Gastroesophageal sphincter (tissue), 4 donors: ENCODE measurements around the gene CUX1. TPM values are rescaled to one million over a fixed set of nuclear protein-coding genes. Genes with fewer than 3 reads are reported as not detected.
"Not testable (repeated sequence)": the region's sequence is repeated elsewhere in the genome, so short reads cannot be mapped to it uniquely, and the experiment has no call there.

ENCODE experiments used
- ATAC-seq: fragments of 150-250 bp; one replicate; pipeline ENCODE4 v1.9.1; 2016; ENCODE audit warnings: mild to moderate bottlenecking, moderate library complexity
- H3K27ac ChIP-seq, 4 donors: fragments of 200-600 bp; sonication (generic) in 3 of 4; 1 replicate in 3 of 4; 2 replicates in 1 of 4; pipeline ENCODE4 v1.5.1; 2016 to 2019
- H3K27me3 ChIP-seq: fragments of 200-600 bp; sonication (generic); one replicate; pipeline ENCODE4 v1.5.1; 2019
- H3K36me3 ChIP-seq, 2 donors: fragments of 200-600 bp; sonication (generic); one replicate each; pipeline ENCODE4 v1.5.1; 2019; ENCODE audit warnings: control low read depth in 1 of 2
- H3K4me1 ChIP-seq, 3 donors: fragments of 200-600 bp; sonication (generic); 1 replicate in 2 of 3; 2 replicates in 1 of 3; pipeline ENCODE4 v1.5.1; 2016 to 2019; ENCODE audit warnings: control low read depth in 2 of 3
- H3K4me3 ChIP-seq, 2 donors: fragments of 200-600 bp; sonication (generic); one replicate each; pipeline ENCODE4 v1.5.1; 2019; ENCODE audit warnings: mild to moderate bottlenecking in 1 of 2, moderate library complexity in 1 of 2
- H3K9me3 ChIP-seq, 3 donors: fragments of 200-600 bp; sonication (generic); one replicate each; pipeline ENCODE4 v1.5.1; 2017 to 2019; ENCODE audit warnings: control low read depth in 2 of 3
- EP300 ChIP-seq: sonication (generic); formaldehyde crosslinking; IDR thresholded peaks from one replicate; pipeline ENCODE4 v1.6.1; 2017; ENCODE audit warnings: antibody characterized with exemption, mild to moderate bottlenecking
- POLR2A ChIP-seq, 2 donors: fragments of 450-650 bp; IDR thresholded peaks; one replicate each; pipeline ENCODE4 v1.6.1; 2017; ENCODE audit warnings: antibody characterized with exemption in 2 of 2, mild to moderate bottlenecking in 2 of 2, moderate library complexity in 1 of 2
- POLR2AphosphoS5 ChIP-seq: sonication (generic); formaldehyde crosslinking; IDR thresholded peaks from one replicate; pipeline ENCODE4 v1.6.1; 2017; ENCODE audit warnings: antibody characterized with exemption
- WGBS, 2 donors: methylation state at CpG; one replicate each; pipeline ENCODE4 v1.1.5; 2018; ENCODE audit warnings: low coverage in 1 of 2; 5-methylcytosine and 5-hydroxymethylcytosine counted together
- total RNA-seq, 4 donors: library from RNA; depleted of rRNA; stranded (reverse); fragments of >200 nt; gene quantifications; one replicate each; pipeline ENCODE4 v1.1.0, GENCODE V29; 2016
- TF ChIP-seq, protein P1 (sequence below), 4 experiments: fragments of 200-600 bp in 2 of 4; fragments of 450-650 bp in 2 of 4; sonication (generic) in 1 of 4; IDR thresholded peaks; one replicate each; pipeline ENCODE4 v1.5.1; 2017 to 2019; ENCODE audit warnings: antibody characterized with exemption in 4 of 4, mild to moderate bottlenecking in 2 of 4, moderate library complexity in 2 of 4

The CUX1 gene
- total RNA-seq, 4 donors from 2014 or later, result 84.4 to 134 (median 110) TPM

DNA sequence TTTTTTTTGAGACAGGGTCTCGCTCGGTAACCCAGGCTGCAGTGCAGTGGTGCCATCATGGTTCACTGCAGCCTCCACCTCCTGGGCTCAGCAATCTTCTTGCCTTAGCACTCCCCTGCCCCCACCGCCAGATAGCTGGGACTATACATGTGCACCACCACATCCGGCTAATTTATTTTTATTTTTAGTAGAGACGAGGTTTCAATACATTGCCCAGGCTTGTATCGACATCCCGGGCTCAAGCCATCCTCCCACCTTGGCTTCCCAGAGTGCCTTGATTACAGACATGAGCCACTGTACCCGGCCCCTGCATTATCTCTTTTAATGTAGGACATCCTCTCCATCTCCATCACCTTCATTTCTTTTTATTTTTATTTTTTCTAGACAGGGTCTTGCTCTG is 213.3 kb downstream of the CUX1 start:
- Histone ChIP-seq H3K27me3 (no peaks in the 10 kb centered on the region), H3K27ac (no peak overlapping the region), H3K9me3 (no peaks in the 10 kb centered on the region), H3K4me3 (no peak overlapping the region), H3K4me1 (no peaks in the 10 kb centered on the region), H3K36me3 (peaks cover 0 to 29% of the 10 kb centered on the region in 2 donors)
- WGBS, 2 donors, result 91% methylated on average over 6 of the region's 8 CpGs; no CpG with 5 or more reads in 1 of the 2 donors
- TF ChIP-seq POLR2AphosphoS5 (no peak), POLR2A (IDR thresholded peaks at IDR 0.05) (no peak), EP300 (no peak)
- TF ChIP-seq, protein P1, sequence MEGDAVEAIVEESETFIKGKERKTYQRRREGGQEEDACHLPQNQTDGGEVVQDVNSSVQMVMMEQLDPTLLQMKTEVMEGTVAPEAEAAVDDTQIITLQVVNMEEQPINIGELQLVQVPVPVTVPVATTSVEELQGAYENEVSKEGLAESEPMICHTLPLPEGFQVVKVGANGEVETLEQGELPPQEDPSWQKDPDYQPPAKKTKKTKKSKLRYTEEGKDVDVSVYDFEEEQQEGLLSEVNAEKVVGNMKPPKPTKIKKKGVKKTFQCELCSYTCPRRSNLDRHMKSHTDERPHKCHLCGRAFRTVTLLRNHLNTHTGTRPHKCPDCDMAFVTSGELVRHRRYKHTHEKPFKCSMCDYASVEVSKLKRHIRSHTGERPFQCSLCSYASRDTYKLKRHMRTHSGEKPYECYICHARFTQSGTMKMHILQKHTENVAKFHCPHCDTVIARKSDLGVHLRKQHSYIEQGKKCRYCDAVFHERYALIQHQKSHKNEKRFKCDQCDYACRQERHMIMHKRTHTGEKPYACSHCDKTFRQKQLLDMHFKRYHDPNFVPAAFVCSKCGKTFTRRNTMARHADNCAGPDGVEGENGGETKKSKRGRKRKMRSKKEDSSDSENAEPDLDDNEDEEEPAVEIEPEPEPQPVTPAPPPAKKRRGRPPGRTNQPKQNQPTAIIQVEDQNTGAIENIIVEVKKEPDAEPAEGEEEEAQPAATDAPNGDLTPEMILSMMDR (IDR thresholded peaks at IDR 0.05), result no peak
- ATAC-seq, result no peak

DNA sequence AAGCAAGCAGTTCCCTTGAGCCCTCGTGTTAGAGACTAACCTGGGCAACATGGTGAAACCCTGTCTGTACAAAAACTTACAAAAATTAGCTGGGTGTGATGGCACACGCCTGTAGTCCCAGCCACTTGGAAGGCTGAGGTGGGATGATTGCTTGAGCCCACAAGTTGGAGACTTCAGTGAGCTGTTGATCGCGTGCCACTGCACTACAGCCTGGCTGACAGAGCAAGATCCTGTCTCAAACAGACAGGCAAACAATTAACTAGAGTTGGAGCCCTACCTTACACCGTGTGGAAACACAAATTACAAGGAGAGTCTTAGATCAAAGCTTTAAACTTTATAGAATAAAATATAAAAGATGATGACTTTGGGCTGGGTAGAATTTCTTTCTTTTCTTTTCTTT is 219.5 kb downstream of the CUX1 start:
- ATAC-seq, result no peak
- Histone ChIP-seq H3K27me3 (no peaks in the 10 kb centered on the region), H3K9me3 (no peaks in the 10 kb centered on the region), H3K27ac (no peak overlapping the region), H3K4me3 (no peak overlapping the region), H3K4me1 (peaks cover 0 to 4% (median 0%) of the 10 kb centered on the region in 3 donors), H3K36me3 (no peaks in the 10 kb centered on the region)
- TF ChIP-seq, protein P1 (IDR thresholded peaks at IDR 0.05), result no peak
- TF ChIP-seq EP300 (no peak), POLR2AphosphoS5 (no peak), POLR2A (IDR thresholded peaks at IDR 0.05) (no peak)
- 82% methylated on average over 5 of the region's 5 CpGs; no CpG with 5 or more reads in 1 of the 2 donors for WGBS, 2 donors

DNA sequence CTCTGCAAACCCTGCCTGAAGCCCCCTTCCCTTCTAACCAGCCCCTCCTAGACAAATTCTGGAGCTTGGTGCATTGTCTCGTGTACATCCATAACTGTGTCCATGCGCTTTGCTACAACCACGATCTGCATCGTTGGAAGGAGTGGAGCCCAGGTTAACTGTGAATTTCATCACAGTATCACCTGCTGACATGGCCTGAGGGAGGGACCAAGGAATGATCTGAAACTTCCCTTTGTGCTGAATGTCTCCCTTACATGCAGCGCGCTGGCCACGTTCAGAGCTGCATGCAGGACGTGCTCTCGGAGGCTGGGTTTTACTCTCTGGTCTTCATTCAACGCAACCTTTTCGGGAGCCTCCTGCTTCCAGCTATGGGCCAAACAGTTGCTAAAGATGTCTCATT is 222.3 kb downstream of the CUX1 start:
- H3K4me3 ChIP-seq, result no peak overlapping the region
- H3K27ac ChIP-seq, result no peak overlapping the region
- no peaks in the 10 kb centered on the region for H3K27me3 ChIP-seq
- H3K4me1 ChIP-seq, result peaks cover 0 to 11% (median 1%) of the 10 kb centered on the region in 3 donors
- no peaks in the 10 kb centered on the region for H3K36me3 ChIP-seq
- TF ChIP-seq, protein P1 (IDR thresholded peaks at IDR 0.05), result no peak
- TF ChIP-seq POLR2AphosphoS5 (no peak), EP300 (no peak), POLR2A (IDR thresholded peaks at IDR 0.05) (no peak)
- ATAC-seq, result no peak
- H3K9me3 ChIP-seq, result no peaks in the 10 kb centered on the region
- 79 to 92% methylated on average over 4 to 7 of the region's 11 CpGs for WGBS, 2 donors

DNA sequence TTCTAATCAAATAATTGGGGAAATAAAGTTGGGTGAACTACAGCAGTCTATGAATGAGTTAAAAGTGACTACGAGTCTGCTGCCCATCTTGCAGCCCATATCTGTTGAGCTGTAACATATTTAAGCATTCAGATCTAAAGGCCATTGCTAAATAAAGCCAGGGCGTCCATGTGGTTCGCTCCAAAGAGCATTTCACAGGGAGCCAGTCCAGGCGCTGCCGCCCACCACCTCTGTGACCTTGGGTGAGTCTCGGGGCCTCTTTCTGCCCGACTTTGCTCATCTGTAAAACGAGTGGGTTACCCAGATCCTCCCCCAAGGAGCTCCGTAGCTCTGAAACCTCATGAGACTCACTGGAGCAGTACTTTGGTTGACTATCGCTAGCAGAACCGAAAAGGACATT is 223.1 kb downstream of the CUX1 start:
- H3K36me3 ChIP-seq, result no peaks in the 10 kb centered on the region
- peaks cover 0 to 20% (median 9%) of the 10 kb centered on the region in 3 donors for H3K4me1 ChIP-seq
- 58 to 79% methylated on average over 6 to 11 of the region's 11 CpGs for WGBS, 2 donors
- no peak overlapping the region for H3K27ac ChIP-seq
- ATAC-seq, result no peak
- H3K9me3 ChIP-seq, result no peaks in the 10 kb centered on the region
- TF ChIP-seq, protein P1 (IDR thresholded peaks at IDR 0.05), result no peak
- TF ChIP-seq EP300, result no peak
- TF ChIP-seq POLR2A (IDR thresholded peaks at IDR 0.05), result no peak
- no peak for TF ChIP-seq POLR2AphosphoS5
- H3K4me3 ChIP-seq, result no peak overlapping the region
- H3K27me3 ChIP-seq, result no peaks in the 10 kb centered on the region

DNA sequence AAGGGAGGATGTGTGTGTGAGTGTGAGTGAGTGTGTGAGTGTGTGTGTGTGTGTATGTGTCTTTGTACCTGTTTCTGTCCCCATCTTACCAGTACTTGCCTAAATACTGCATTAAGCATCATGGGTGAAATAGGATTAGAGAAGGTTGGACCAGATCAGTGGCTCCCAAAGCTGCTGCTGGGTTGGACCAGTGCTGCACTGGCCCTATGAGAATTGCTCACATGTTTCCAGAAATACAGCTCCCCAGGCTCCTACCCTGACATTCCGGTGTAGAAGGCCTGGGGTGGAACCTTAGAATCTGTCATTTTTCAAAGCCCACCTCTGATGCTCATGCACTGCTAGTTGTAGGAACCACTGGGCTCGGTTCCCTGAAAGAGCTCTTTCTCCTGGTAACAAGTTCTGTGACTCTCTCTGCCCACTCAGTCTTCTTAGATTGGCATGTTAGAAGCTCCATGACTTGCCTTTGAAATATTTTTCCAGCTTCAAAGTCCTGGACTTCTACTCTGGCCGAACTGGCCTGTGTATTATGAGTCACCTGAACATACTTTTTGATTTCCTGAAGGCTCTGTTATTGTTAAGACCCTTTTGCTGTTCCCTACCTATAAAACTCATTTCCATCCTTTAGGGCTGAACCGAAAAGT is 224.7 kb downstream of the CUX1 start:
- H3K27me3 ChIP-seq, result no peaks in the 10 kb centered on the region
- H3K27ac ChIP-seq, result no peak overlapping the region
- TF ChIP-seq EP300 (no peak), POLR2A (IDR thresholded peaks at IDR 0.05) (no peak), POLR2AphosphoS5 (no peak)
- TF ChIP-seq, protein P1 (IDR thresholded peaks at IDR 0.05), result no peak
- H3K9me3 ChIP-seq, result no peaks in the 10 kb centered on the region
- peaks cover 0 to 33% (median 12%) of the 10 kb centered on the region in 3 donors for H3K4me1 ChIP-seq
- no peak overlapping the region for H3K4me3 ChIP-seq
- ATAC-seq, result no peak
- 42 to 59% methylated on average over 3 to 4 of the region's 4 CpGs for WGBS, 2 donors
- H3K36me3 ChIP-seq, result no peaks in the 10 kb centered on the region

DNA sequence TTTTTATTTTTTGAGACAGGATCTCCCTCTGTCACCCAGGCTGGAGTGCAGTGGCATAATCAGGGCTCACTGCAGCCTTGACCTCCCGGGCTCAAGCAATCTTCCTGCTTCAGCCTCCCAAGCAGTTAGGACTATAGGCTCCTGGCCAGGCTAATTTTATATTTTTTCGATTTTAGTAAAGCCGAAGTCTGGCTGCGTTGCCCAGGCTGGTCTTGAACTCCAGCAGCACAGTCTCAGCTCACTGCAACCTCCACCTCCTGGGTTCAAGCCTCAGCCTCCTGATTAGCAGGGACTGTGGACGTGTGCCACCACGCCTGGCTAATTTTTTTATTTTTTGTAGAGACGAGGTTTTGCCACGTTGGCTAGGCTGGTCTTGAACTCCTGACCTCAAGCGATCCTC is 225.4 kb downstream of the CUX1 start:
- not testable (repeated sequence) for H3K9me3 ChIP-seq, ATAC-seq, H3K36me3 ChIP-seq, H3K4me3 ChIP-seq, H3K27me3 ChIP-seq, H3K27ac ChIP-seq
- 56 to 72% methylated on average over 3 to 7 of the region's 9 CpGs for whole genome bisulfite sequencing, 2 donors
- peaks cover 0 to 33% (median 12%) of the 10 kb centered on the region in 3 donors for H3K4me1 ChIP-seq
